Neural progenitor cell (in vitro differentiated cells): Measurements from ENCODE around the gene EPS8L2.

Experiments
- CTCF ChIP-seq: fragments of 200-600 bp; sonication (generic); IDR thresholded peaks from 2 replicates; pipeline ENCODE4 v1.5.1; 2017; ENCODE audit warnings: antibody characterized with exemption, mild to moderate bottlenecking
- EZH2 ChIP-seq: fragments of 200-600 bp; sonication (generic); IDR thresholded peaks from 2 replicates; pipeline ENCODE4 v1.6.1; 2017; ENCODE audit warnings: antibody characterized with exemption, mild to moderate bottlenecking, moderate library complexity

- TF ChIP-seq CTCF: no peak
- TF ChIP-seq EZH2: no peak
Measured at GRCh38 chr11:719214-720016, 13.4 kb downstream of the EPS8L2 start.
